NCI-H1436 (cell line): Measurements from ENCODE around the gene STRA8.

Experiments used
- DNase-seq: peaks from one replicate; lab custom pipeline; 2025; lab: John Stamatoyannopoulos, UW

Gene STRA8

DNA sequence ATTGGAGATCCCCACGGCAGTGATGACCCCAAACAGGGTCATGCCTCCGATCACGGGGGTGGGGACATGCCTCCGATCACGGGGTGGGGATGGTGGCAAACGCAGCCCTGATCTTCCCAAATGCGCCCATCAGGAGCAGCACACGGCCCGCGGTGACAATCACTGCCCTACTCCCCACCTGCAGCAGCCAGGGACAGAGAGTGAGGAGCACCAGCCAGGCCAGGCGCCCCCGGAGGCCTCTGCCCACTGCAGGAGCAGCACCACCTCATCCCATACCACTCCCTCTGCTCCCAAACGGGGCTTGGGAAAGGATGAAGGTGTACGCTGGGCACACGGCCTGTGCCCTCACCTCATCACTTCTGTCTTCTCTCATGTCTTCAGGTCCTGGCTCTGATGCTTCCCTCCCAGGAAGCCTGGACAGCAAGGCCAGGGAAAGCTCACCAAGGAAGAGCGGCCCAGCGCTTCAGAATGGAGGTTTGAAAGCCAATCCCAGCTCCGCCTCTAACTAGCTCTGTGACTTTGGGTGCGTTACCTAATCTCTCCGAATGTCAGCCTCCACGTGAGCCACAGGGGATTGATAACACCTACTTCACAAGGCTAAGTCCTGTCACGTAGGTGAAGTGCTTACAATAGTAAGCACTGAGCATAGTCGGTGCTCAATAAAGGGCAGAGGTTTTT, 37.1 kb downstream of the STRA8 start:
- DNase-seq, result no peak

DNA sequence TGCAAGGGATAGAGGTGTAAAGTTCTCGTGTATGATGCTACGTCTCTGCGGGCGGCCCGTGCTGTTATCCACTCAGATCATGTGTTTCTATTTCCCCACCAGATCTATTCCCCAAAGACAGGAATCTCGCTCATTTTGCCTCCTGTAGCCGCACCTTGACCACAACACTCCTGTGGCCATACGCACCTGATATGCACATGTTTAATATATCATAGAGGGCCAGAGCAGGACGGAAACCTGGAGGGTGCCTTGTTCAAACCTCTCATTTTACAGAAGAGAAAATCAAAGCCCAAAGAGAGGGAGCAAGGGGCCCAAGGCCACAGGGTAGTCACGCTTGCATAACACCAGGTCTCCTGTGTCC, 37.6 kb downstream of the STRA8 start:
- DNase-seq, result no peak

DNA sequence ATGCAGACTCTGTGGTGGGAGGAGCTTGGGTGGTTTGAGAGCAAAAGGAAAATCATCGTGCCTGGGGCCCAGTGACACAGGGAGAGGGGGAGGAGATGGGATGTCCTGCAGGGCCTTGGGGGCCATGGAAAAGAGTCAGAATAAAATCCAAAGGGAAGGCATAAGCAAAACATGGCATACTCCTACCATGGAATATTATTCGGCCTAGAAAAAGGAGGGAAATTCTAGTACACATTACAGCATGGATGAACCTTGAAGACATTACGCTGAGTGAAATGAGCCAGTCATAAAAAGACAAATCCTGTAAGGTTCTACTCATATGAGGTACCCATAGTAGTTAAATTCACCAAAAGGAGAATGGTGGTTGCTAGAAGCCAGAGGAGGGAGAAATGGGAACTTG, 38.7 kb downstream of the STRA8 start:
- no peak for DNase-seq

DNA sequence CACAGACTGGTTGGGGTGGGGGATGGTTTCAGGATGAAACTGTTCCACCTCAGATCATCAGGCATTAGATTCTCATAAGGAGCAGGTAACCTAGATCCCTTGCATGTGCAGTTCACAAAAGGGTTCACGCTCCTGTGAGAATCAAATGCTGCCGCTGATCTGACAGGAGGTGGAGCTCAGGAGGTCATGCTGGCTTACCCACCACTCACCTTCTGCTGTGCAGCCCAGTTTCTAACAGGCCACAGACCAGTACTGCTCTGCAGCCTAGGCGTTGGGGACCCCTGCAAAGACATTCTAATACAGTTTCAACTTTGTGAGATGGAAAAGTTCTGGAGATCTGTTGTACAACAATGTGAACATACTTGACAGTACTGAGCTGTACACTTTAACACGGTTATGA, 39.9 kb downstream of the STRA8 start:
- no peak for DNase-seq

DNA sequence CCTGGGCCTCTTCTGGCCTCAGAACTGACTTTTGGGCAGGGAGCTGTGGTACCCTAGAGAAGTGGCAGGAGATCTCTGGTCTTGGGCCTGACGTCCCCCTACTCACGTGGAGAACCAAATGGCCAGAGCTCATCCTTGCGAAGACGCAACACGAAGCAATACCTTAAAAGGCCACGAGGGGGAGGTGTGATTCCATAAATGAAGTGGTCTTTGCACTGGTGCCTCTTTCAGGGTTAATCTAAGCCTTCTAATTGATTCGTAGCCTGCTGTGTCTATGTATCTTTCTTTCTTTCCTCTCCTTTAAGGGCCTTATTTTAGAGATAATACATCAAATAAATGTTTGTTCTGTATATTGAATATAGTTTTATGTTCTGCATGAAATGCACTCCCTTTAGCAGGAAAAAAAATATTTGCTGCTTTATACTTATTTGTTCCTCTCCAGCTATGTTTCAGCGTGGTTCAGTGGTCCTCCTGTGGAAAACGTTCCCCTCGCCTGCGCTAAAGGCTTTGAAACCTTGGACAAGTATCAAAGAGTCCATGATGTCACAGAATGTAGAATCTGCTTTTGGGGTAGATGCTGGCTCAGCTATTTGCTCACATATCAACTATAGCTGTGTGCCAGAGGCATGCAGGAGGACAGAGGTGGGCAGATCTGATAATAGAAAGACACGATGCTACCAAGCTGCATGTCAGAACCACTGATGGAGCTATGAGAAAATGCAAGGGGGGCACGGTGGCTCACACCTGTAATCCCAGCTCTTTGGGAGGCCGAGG, 41.0 kb downstream of the STRA8 start:
- DNase-seq, result peak; percentile 66

DNA sequence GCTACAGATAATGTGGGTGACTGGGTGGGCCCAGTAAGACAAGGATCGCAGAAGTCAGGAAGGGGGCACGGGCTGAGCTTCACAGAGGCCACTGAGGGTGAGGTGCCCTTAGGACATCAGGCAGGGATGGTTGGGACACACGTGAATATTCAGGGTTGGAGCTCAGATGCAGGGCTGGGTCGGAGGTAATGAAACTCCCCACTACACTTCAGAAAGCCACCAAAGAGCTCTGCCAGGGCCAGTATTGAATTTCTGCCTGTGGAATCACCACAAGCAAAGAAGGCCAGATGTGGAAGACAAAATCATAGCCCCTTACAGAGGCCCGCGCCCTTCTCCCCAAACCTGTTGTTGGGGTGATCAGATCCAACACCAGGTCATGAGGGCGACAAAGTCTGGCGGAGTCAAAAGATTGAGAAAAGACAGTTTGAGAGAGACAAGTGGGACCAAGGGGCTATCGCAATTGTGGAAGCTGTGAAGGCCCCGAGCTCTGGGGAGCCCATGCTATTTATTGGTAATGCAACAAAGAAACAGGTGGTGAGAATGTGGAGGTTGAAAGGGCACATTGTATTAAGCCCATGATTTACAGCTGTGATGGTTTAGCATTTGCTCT, 42.4 kb downstream of the STRA8 start:
- no peak for DNase-seq

DNA sequence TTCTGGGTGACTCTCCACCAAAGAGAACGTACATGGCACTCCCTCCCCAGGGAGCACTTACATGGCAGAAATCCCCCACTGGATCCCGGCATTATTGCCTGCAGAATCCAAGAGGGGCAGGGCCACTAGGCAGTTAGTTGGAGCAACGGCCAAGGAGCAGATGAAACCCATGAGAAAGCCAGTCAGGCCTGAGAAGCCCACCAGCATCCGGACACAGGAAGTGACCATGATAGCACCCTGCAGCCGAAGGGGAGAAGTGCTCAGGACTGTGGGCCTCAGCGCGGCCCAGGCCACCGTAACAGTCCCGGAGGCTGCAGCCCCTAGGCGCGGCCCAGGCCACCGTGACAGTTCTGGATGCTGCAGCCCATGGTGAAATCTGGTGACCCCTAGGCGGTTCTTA, 43.5 kb downstream of the STRA8 start:
- no peak for DNase-seq

DNA sequence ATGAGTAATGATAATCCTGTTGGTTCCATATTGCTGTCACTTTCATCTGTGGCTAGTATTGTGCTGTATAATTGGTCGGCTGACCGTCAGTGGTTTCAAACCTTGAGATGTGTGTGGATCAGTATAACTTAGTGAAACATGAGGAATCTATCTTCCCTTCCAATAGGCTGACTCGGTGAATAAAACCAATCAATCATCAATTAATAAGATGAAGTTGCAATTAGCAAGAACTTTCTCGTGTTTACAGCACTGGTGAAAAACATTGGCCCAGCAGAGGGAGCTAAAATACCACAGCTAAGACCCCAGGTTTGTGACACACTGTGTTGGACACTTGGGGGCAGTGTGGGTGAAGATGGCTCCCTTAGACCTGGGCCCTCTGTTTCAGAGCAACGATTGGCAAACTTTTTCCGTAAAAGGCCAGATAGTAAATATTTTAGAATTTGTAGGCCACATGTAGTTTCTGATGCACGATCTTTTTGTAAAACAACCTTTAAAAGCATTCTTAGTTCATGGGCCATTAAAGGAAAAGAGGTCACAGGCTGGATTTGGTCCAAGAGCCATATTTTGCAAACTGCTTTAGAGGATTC, 47.8 kb downstream of the STRA8 start:
- peak; percentile 84 for DNase-seq

DNA sequence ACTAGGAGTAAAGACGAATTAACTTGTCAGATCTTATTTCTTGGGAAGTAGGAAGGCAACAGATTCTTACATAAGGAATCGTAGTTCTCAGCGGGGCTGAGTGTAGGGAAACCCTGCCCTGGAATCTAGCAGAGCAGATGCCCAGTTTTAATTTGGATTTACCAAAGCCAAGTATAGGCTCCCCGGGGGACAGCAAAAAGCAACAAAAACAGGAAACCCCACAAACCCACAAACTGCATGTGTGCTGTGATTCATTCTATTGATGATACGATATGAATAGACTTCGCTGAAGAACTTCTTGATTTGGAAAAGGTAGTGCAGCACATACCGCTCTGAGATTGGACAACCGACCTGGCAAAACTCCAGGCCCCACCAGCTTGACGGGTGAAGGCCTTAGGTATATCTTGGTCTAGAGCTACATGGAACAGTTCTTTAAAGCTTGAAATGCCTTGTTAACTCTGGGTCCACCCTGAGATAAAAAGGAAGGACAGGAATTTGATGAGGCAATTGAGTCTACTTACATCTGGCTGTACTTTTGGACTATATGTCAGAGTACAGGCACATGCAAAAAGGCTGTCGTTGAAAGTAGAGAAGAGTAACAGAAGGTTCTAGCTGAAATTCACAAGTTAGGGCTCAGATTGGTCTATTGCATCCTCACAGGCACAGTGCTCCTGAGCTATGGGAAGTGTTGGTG, 49.1 kb downstream of the STRA8 start:
- no peak for DNase-seq

DNA sequence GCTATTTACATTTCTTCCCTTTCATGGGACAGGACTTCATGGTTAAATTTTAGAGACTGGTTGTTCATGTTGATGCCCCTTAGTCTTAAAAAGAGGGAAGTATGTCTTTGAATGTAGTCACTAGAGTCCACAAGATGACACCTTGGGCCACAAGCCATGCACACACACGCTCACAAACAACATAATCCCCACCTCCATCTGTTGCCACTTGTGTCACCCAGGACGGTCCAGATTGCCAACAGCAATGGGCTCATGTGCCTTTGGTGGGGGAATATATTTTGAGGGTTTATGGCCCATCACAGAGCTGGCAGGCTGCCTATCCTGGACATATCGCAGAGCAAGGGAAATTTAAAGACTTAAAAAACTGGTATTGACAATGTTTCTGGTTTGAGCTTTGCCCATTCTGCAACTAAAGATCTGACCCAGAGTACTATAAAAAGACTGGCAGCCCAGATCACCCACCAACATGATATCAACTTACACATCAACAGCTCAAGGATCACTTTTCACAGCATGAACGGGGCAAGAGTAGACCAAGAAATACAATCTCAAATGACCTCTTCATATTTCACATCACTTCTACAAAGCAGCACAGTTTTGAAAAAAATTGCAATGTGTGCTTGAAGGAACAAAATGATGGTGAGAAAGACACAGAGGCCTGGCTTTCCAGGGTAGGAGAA, 50.5 kb downstream of the STRA8 start:
- no peak for DNase-seq

DNA sequence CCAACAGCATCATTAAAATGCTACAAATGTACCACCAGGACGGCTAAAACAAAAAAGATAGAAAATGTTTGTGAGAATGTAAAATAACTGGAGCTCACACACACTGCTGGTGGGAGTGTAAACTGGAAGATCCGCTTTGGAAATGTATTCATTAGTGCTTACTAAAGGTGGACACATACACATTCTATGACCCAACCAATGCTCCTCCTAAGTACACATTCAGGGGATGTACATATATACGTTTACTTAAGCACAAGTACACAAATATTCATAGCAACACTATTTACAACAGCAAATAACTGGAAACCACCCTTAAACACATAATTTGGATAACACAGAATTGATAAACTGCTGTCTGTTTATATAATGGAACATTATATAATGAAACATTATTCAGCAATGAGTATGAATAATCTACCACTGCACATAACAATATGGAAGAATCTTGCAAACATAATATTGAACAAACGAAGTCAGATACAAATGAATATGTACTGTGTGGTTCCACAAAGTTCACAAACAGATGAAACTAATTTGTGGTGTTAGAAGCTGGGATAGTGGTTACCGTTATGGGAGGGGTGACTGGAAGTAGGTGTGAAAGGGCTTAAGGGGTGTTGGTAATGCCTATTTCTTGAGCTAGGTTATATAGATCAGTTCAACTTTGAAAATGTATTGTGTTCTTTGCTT, 52.1 kb downstream of the STRA8 start:
- no peak for DNase-seq

DNA sequence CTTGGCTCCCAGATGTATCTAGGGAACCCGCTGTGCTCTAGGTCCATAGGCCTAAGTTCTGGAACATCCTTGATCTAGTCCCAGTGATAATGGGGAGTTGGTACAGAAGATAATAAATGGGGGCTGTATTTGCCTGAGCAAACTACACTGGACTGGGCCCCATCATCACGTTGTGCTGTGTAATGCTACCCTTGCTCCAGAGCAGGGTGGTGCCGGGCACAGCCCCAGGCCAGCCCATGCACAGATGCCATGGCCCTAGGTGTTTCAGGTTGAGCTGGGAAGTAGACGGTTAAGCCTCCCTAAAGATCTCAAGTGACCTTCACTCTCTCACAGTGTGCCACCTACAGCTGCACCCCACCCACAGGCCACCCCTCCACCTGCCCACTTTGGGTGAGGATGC, 53.2 kb downstream of the STRA8 start:
- no peak for DNase-seq

DNA sequence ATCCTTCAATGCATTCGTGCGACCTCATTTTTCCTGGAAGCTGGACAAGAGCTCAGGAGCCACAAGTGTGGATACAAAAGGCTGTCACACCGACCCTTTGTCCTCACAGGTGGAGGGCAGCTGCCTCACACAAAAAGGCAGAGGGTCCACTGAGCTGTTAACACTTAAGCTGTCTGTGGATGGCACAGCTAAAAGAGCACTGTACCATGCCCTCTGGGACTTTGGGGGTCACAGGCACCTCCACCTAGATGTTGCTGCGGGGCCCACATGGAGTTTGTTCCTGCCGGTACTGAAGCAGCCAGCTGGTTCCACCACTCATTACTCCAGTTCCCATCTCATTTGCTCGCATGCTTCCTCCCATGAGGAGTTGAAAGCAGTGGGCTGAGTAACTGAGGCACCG, 57.0 kb downstream of the STRA8 start:
- no peak for DNase-seq

DNA sequence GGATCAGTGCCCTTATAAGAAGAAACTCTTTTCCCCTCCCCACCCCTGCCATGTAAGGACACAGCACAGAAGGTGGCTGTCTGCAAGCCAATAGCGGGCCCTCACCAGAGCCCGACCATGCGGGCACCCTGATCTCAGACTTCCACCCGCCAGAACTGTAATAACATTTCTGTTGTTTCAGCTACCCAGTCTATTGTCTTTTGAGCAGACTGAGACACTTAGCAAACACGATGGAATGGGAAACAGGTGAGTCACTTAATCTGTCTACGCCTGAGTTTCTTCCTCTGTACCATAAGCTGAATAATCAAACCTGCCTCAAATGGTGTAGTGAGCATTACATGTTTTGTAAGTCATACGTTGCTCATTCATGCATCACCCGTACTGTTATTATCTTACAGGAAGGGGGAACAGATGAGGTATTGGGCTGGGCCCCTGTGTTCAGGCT, 58.2 kb downstream of the STRA8 start:
- DNase-seq, result peak; percentile 13

DNA sequence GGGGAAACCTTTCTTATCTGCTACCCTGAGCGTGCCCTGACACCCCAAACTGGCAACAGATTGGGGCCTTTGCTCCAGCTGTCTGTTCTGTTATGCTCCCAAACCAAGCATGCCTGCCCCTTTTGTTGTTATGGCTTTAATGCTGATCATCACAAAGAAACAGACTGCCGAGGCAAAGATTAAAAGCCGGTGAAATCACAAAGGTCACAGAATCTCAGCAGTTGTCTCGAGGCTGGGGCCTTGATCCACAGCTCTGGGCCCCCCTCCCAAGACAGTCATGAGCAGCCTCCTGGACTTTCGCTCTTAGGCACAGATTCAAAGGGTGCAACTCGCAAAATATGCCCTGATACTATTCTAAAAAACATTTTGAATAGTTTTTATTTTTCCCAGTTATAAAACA, 65.6 kb downstream of the STRA8 start:
- no peak for DNase-seq

DNA sequence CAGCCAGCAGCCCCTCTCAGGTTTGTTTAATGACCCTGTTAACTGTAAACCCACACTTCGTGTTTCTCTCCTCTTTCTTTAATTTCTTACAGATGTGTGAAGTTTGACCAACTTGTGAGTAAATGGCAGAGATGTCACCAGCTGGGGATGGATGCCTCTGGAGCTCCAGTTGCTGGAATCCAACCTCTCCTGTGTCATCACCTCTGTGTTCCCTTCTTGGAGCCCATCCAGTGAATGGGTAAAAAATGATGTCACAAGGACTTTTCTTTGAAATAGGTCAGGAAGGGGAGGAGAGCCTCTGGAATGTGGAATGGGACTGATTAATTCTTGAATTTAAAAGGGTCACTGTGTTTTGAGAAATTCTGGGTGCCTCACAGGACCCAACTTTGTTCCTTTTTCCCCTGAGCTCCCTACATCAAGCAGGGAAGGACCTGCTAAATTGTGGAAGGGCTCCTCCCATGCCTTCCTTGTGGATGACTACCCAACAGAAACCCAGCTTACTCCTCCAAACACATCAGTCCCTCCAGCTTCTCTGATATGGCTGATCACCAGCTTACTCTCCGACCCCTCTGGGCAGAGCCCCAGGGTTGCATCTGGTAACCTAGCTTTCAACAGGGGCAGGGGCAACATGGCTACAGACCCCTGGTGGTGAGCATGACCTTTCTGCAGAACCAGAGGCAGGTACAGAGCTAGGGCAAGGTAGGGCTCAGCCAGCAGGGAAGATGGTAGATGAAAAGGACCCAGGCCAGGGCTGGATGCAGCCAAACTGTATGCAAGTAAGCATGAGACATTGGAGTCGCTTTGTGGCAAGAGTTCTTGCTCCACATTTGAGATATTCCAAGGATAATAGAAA, 67.5 kb downstream of the STRA8 start:
- no peak for DNase-seq
